SK-N-SH (cell line): ENCODE data around the gene PDIK1L.

Source experiments
- EZH2phosphoT487 ChIP-seq: fragments of 200-600 bp; sonication (generic); IDR thresholded peaks from 2 replicates; pipeline ENCODE4 v1.6.1; 2017; ENCODE audit warnings: low read depth, mixed run types, mild to moderate bottlenecking, antibody characterized with exemption, moderate library complexity, borderline replicate concordance
- TF ChIP-seq, protein P1 (sequence below): IDR thresholded peaks from 2 replicates; pipeline ENCODE4 v1.6.1; 2012; ENCODE audit warnings: mild to moderate bottlenecking, low read depth, low read length, moderate library complexity

DNA sequence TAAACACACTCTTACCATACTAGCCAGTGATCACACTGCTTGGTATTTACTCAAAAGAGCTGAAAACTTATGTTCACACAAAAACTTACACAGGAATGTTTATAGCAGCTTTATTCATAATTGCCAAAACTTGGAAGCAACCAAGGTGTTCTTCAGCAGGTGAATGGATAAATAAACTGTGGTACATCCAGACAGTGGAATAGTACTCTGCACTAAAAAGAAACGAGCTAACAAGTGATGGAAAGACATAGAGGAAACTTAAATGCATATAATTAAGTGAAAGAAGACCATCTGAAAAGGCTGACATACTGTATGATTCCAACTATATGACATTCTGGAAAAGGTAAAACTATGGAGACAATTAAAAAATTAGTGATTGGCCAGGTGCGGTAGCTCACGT is 20.7 kb upstream of the PDIK1L start:
- TF ChIP-seq, protein P1, sequence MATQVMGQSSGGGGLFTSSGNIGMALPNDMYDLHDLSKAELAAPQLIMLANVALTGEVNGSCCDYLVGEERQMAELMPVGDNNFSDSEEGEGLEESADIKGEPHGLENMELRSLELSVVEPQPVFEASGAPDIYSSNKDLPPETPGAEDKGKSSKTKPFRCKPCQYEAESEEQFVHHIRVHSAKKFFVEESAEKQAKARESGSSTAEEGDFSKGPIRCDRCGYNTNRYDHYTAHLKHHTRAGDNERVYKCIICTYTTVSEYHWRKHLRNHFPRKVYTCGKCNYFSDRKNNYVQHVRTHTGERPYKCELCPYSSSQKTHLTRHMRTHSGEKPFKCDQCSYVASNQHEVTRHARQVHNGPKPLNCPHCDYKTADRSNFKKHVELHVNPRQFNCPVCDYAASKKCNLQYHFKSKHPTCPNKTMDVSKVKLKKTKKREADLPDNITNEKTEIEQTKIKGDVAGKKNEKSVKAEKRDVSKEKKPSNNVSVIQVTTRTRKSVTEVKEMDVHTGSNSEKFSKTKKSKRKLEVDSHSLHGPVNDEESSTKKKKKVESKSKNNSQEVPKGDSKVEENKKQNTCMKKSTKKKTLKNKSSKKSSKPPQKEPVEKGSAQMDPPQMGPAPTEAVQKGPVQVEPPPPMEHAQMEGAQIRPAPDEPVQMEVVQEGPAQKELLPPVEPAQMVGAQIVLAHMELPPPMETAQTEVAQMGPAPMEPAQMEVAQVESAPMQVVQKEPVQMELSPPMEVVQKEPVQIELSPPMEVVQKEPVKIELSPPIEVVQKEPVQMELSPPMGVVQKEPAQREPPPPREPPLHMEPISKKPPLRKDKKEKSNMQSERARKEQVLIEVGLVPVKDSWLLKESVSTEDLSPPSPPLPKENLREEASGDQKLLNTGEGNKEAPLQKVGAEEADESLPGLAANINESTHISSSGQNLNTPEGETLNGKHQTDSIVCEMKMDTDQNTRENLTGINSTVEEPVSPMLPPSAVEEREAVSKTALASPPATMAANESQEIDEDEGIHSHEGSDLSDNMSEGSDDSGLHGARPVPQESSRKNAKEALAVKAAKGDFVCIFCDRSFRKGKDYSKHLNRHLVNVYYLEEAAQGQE, result no peak
- TF ChIP-seq EZH2phosphoT487, result no peak
